Transverse colon (tissue), 4 donors: ENCODE measurements around the gene ZNF28.
"Not testable (repeated sequence)": the region's sequence is repeated elsewhere in the genome, so short reads cannot be mapped to it uniquely, and the experiment has no call there.

ENCODE experiments used
- EP300 ChIP-seq: sonication (generic); formaldehyde crosslinking; IDR thresholded peaks from one replicate; pipeline ENCODE4 v1.6.1; 2017; ENCODE audit warnings: antibody characterized with exemption, low read depth
- POLR2A ChIP-seq: fragments of 450-650 bp; IDR thresholded peaks from one replicate; pipeline ENCODE4 v1.6.1; 2016; ENCODE audit warnings: antibody characterized with exemption, mild to moderate bottlenecking, moderate library complexity
- POLR2AphosphoS5 ChIP-seq, 3 donors: sonication (generic); formaldehyde crosslinking; IDR thresholded peaks; one replicate each; pipeline ENCODE4 v1.6.1; 2016; ENCODE audit warnings: antibody characterized with exemption in 3 of 3
- TF ChIP-seq, protein P1 (sequence below), 5 experiments: fragments of 200-600 bp in 3 of 5; fragments of 450-650 bp in 2 of 5; sonication (generic) in 3 of 5; IDR thresholded peaks; 1 replicate in 2 of 5; 2 replicates in 3 of 5; pipeline ENCODE4 v1.5.1; 2016 to 2017; ENCODE audit warnings: antibody characterized with exemption in 5 of 5, inconsistent platforms in 3 of 5, mild to moderate bottlenecking in 2 of 5, moderate library complexity in 1 of 5

DNA sequence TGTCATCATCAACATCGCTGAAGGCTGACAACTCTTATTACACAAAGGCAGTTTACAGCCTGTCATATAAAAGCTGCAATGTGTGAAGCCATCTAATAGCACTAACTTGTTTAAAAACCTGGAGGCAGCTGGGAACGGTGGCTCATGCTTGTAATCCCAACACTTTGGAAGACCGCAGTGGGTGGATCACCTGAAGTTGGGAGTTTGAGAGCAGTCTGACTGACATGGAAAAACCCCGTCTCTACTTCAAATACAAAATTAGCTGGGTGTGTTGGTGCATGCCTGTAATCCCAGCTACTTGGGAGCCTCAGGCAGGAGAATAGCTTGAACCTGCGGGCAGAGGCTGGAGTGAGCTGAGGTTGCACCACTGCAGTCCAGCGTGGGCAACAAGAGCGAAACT, 8.4 kb upstream of the ZNF28 start:
- TF ChIP-seq, protein P1, sequence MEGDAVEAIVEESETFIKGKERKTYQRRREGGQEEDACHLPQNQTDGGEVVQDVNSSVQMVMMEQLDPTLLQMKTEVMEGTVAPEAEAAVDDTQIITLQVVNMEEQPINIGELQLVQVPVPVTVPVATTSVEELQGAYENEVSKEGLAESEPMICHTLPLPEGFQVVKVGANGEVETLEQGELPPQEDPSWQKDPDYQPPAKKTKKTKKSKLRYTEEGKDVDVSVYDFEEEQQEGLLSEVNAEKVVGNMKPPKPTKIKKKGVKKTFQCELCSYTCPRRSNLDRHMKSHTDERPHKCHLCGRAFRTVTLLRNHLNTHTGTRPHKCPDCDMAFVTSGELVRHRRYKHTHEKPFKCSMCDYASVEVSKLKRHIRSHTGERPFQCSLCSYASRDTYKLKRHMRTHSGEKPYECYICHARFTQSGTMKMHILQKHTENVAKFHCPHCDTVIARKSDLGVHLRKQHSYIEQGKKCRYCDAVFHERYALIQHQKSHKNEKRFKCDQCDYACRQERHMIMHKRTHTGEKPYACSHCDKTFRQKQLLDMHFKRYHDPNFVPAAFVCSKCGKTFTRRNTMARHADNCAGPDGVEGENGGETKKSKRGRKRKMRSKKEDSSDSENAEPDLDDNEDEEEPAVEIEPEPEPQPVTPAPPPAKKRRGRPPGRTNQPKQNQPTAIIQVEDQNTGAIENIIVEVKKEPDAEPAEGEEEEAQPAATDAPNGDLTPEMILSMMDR (IDR thresholded peaks at IDR 0.05): not testable (repeated sequence)
- not testable (repeated sequence) for TF ChIP-seq POLR2AphosphoS5 (IDR thresholded peaks at IDR 0.05); EP300; POLR2A
